Immature natural killer cell (primary cell): Measurements from ENCODE around the gene SLC16A7. TPM values are rescaled to one million over a fixed set of nuclear protein-coding genes. Genes with fewer than 3 reads are reported as not detected.

Experiments
- DNase-seq, 3 donors: peaks; one replicate each; pipeline ENCODE4 v3.0.0; 2022; ENCODE audit warnings: mixed read lengths in 1 of 3
- H3K27ac Mint-ChIP-seq, 6 donors: one replicate each; pipeline ENCODE4 v1.8.0; 2020; ENCODE audit warnings: mixed read lengths in 6 of 6, mild to moderate bottlenecking in 5 of 6, inconsistent platforms in 4 of 6, moderate library complexity in 3 of 6
- H3K27me3 Mint-ChIP-seq, 3 donors: one replicate each; pipeline ENCODE4 v1.8.0; 2020 to 2021; ENCODE audit warnings: low read depth in 3 of 3, mild to moderate bottlenecking in 3 of 3, mixed read lengths in 3 of 3, moderate library complexity in 3 of 3, inconsistent platforms in 1 of 3
- H3K36me3 Mint-ChIP-seq, 3 donors: one replicate each; pipeline ENCODE4 v1.8.0; 2020; ENCODE audit warnings: mixed read lengths in 3 of 3, inconsistent platforms in 2 of 3, mild to moderate bottlenecking in 2 of 3
- H3K4me1 Mint-ChIP-seq, 2 donors: one replicate each; pipeline ENCODE4 v1.8.0; 2020; ENCODE audit warnings: inconsistent platforms in 2 of 2, mild to moderate bottlenecking in 2 of 2, mixed read lengths in 2 of 2, moderate library complexity in 1 of 2
- H3K4me3 Mint-ChIP-seq, 5 donors: one replicate each; pipeline ENCODE4 v1.8.0; 2020; ENCODE audit warnings: mild to moderate bottlenecking in 5 of 5, mixed read lengths in 5 of 5, inconsistent platforms in 3 of 5, moderate library complexity in 3 of 5
- H3K9me3 Mint-ChIP-seq, 6 donors: one replicate each; pipeline ENCODE4 v1.8.0; 2020; ENCODE audit warnings: mild to moderate bottlenecking in 6 of 6, mixed read lengths in 6 of 6, inconsistent platforms in 4 of 6, moderate library complexity in 3 of 6
- polyA plus RNA-seq, 3 donors: library from polyadenylated mRNA; unstranded; fragments of 300-500 nt; fragmentation: Illumina TruSeq; gene quantifications; one replicate each; pipeline ENCODE4 v1.2.3, GENCODE V29; 2021

SLC16A7 gene
- polyA plus RNA-seq, 3 donors from 2014 or later, result 16.1 to 24.3 (median 18.3) TPM

DNA sequence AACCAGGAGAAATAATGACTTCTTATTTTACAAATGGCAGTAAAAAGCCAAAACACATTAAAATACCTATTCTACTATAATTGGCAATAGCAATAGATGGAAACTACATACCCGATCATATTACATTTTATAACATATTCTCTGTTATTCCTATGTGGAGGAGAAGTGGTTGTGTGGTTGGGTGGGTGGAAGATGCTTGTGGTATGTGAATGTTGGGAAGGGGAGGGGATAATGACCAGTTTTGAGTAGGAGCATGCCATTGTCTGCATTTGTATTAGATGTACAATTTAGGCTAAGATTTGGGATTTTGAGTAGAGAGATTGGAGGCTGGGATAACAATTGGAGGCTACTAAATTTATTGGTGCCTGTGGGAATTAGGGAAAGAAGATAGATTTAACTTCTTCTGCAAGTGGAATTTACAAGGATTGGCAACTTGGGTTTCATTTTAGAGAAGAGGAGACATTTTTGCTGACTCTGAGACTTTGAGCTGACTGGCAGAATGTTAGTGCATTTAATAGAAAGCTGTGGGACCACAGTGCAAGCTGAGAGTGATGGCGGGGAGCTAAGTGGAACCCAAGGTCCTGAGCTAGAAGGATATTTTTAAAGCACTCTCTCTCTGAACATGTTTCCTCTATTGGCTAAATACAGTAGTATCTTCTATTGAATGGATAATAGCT is 65.2 kb downstream of the SLC16A7 start:
- H3K27ac Mint-ChIP-seq, result no peak overlapping the region

DNA sequence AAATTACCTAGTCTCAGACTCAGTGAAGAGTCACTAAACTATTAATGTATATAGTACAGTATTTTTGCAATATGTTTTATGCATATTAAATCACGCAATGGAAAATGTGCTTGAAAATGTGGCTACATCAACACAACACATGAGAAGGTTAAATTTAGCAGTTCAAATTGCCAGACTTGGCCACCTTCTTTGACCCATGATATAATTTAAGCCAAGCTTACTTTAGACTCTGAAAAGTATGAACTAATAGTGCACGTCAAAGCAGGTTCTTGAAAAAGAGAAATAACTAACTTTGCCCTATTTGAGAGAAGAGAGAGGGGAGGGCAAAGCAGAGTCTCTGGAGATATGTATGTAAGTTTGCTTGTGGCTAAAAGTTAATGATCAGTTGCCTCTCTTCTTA is 68.7 kb downstream of the SLC16A7 start:
- no peak overlapping the region for H3K27ac Mint-ChIP-seq
- peaks cover 5 to 9% (median 6%) of the 10 kb centered on the region in 3 donors for H3K36me3 Mint-ChIP-seq
- no peak overlapping the region for H3K4me3 Mint-ChIP-seq
- peaks cover 9 to 62% of the 10 kb centered on the region in 2 donors for H3K4me1 Mint-ChIP-seq
- peaks cover 0 to 4% (median 2%) of the 10 kb centered on the region in 3 donors for H3K27me3 Mint-ChIP-seq
- H3K9me3 Mint-ChIP-seq, result no peaks in the 10 kb centered on the region
- no peak for DNase-seq

More for the DNA sequence above, 65.2 kb downstream of the SLC16A7 start:
- Mint-ChIP-seq H3K27me3 (peaks cover 0 to 2% (median 0%) of the 10 kb centered on the region in 3 donors), H3K4me3 (no peak overlapping the region), H3K9me3 (no peaks in the 10 kb centered on the region), H3K36me3 (peaks cover 0 to 4% (median 0%) of the 10 kb centered on the region in 3 donors), H3K4me1 (peaks cover 9 to 62% of the 10 kb centered on the region in 2 donors)
- no peak for DNase-seq

DNA sequence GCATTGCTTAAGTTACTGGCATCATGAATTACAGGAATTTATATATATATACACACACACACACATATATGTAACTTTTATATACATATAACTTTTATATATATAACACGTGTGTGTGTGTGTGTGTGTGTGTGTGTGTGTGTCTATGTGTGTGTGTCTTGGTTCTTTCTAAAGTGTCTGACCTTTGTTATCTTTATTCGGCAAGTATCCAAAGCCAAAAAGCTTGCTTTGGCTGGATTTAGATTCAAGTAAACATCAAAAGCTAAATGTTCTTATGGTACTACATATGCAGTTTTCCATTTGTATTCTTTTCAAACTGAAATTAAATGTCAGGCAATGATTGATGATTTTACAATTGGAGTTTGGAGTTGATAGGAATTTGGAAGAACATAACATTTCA is 69.9 kb downstream of the SLC16A7 start:
- Mint-ChIP-seq H3K27ac (no peak overlapping the region), H3K4me3 (no peak overlapping the region), H3K36me3 (peaks cover 5 to 9% (median 6%) of the 10 kb centered on the region in 3 donors), H3K4me1 (peaks cover 9 to 65% of the 10 kb centered on the region in 2 donors), H3K9me3 (no peaks in the 10 kb centered on the region), H3K27me3 (peaks cover 0 to 4% (median 2%) of the 10 kb centered on the region in 3 donors)
- DNase-seq, result no peak

DNA sequence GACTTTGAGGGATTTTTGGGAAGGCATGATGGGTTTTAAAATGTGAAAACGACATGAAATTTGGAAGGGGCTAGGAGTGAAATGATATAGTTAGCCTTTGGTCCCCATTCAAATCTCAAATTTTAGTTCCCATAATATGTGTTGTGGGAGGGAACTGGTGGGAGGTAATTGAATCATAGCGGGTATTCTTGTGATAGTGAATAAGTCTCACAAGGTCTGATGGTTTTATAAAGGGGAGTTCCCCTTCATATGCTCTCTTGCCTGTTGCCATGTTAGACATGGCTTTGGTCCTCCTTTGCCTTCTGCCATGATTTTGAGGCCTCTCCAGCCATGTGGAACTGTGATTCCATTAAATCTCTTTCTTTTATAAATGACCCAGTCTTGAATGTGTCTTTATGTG is 72.8 kb downstream of the SLC16A7 start:
- Mint-ChIP-seq H3K27ac (no peak overlapping the region), H3K27me3 (peaks cover 0 to 4% (median 2%) of the 10 kb centered on the region in 3 donors), H3K4me3 (no peak overlapping the region), H3K9me3 (no peaks in the 10 kb centered on the region), H3K36me3 (peaks cover 5 to 9% (median 6%) of the 10 kb centered on the region in 3 donors), H3K4me1 (peaks cover 2 to 52% of the 10 kb centered on the region in 2 donors)
- DNase-seq, result no peak

DNA sequence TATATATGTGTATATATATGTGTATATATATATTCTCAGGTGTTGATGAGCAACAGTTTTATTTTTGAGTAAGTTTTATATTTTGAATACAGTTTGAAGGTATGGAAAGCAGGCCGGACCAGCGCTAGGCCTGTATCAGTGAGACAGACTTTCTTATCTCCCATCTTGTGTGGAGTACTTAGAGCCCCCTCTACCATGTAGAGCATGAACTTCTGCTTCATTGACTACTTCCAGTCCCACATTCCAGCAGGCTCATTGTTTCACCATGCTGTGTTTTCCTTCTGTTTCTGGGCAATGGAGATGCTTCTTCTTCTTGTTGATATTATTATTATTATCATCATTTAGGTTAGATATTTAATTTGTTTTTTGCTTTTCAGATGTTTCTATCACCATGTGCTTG is 76.4 kb downstream of the SLC16A7 start:
- no peaks in the 10 kb centered on the region for H3K9me3 Mint-ChIP-seq
- peaks cover 11 to 32% of the 10 kb centered on the region in 2 donors for H3K4me1 Mint-ChIP-seq
- no peak overlapping the region for H3K4me3 Mint-ChIP-seq
- no peak for DNase-seq
- no peaks in the 10 kb centered on the region for H3K27me3 Mint-ChIP-seq
- peaks cover 0 to 9% (median 8%) of the 10 kb centered on the region in 3 donors for H3K36me3 Mint-ChIP-seq
- H3K27ac Mint-ChIP-seq, result no peak overlapping the region

DNA sequence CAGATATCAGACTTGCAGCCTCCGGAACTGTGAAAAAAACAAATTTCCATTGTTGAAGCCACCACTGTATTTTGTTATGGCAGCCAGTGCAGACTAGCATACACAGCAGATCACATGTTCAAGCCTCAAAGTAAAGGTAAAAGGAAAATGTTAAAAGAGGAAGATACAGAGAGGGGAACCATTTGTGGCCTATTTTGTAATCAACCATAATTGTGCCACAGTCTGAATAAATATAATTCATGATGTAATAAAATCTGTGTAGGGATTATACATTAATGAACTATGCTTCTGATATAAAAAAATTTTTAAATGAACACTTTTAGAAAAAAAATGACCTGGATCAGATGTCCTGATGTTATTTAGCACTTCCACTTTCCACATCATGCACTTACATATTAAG is 79.6 kb downstream of the SLC16A7 start:
- Mint-ChIP-seq H3K36me3 (peaks cover 0 to 16% (median 13%) of the 10 kb centered on the region in 3 donors), H3K4me3 (no peak overlapping the region)

DNA sequence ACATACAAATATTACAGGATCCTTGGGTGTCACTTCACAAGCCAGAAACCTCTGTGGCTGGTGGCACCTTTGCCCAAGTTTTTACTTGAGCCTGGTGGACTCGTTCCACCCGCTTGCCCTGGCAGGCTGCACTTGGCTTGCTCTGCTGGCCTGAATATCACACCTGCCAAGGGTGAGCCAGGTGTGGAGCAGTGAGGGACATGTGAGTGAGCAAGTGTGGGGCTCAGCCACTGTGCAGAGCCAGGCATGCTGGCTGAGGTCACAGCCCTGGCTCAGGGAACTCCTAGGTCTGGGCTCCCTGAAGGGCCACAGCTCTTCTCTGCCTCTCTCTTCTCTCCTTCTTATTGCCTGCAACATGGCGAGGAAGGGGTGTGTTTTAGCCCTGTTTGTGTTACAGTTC is 82.0 kb downstream of the SLC16A7 start:
- DNase-seq, result no peak
- Mint-ChIP-seq H3K4me3 (no peak overlapping the region), H3K36me3 (peaks cover 0 to 16% (median 13%) of the 10 kb centered on the region in 3 donors), H3K4me1 (peaks cover 23 to 48% of the 10 kb centered on the region in 2 donors), H3K27ac (no peak overlapping the region), H3K27me3 (no peaks in the 10 kb centered on the region), H3K9me3 (no peaks in the 10 kb centered on the region)

More for the DNA sequence above, 79.6 kb downstream of the SLC16A7 start:
- Mint-ChIP-seq H3K9me3 (no peaks in the 10 kb centered on the region), H3K4me1 (peaks cover 18 to 39% of the 10 kb centered on the region in 2 donors), H3K27ac (no peak overlapping the region), H3K27me3 (no peaks in the 10 kb centered on the region)
- no peak for DNase-seq

DNA sequence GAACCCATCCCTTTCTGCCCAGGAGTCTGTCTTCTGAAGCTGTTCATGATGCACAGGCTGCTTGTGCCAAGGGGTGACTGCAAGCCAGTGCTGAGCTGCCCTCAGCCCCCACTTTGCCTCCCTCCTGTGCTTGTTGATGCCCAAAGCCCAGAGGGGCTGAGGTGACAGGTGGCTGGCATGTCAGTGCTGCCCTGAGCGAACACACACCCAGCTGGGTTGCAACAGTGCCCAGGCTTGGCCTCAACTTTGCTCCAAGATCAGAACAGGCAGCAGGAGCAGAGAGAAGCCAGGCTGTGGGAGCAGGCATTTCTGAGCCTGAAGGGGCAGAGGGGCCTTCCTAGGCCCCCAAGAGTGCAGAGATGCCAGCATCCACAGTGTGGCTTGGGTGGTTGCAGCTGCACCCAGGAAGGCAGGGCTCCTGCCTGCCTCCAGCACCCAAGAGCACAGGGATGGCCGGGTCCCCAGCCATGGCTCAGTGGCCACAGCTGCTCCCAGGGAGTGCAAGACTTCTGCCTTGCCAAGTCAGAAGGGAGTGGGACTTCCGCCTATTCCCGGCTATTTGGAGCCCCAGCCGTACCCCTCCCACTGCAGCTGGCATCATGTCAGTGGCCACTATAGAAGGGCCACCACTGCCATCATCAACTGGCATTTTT is 83.1 kb downstream of the SLC16A7 start:
- DNase-seq, result no peak
- Mint-ChIP-seq H3K27me3 (no peaks in the 10 kb centered on the region), H3K4me1 (peaks cover 26 to 58% of the 10 kb centered on the region in 2 donors), H3K4me3 (no peak overlapping the region), H3K27ac (peak overlapping the region in 2 of 6 donors; percentile 11 to 12), H3K9me3 (no peaks in the 10 kb centered on the region), H3K36me3 (peaks cover 0 to 16% (median 13%) of the 10 kb centered on the region in 3 donors)

DNA sequence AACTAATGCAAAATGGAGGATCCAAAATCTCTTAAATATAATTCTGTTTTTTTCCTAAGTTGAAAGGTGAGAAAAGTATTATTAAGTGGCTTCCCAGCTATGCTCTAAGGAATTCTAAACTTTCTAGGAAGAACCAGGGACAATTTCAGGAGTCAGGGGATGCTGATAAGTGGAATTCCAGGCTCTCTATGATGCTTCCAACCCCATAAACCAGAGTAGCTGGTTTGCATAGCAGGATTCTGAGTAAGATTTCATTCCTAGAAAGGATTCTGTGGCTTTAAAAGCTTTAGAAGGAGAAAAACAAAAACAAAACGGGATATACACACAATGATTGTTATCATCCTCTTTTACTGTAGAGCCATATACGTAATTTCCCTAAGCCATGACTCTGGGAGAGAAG is 93.9 kb downstream of the SLC16A7 start:
- Mint-ChIP-seq H3K4me1 (peaks cover 4% of the 10 kb centered on the region in 2 donors), H3K27ac (no peak overlapping the region), H3K4me3 (no peak overlapping the region), H3K27me3 (no peaks in the 10 kb centered on the region), H3K36me3 (peaks cover 3 to 7% (median 4%) of the 10 kb centered on the region in 3 donors), H3K9me3 (no peaks in the 10 kb centered on the region)
- no peak for DNase-seq

DNA sequence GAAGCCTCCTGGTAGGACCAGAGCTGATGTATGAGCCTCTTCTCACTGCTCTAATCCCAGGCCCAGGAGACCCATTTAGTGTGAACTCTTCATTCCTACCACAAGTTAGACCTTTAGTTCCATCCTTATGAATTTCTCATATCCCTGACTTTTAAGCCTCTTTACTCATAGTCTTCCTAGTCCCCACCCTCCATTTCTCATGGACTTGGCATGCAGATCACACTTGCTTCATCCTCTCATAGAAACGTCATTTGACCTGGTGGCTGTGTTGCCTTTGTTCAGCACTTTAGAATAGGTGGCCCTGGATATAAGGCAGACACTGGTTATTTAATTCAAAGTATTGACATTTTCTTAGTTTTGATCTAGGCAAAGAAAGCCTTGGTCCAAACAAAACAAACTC is 99.5 kb downstream of the SLC16A7 start:
- no peaks in the 10 kb centered on the region for H3K27me3 Mint-ChIP-seq
- no peak overlapping the region for H3K4me3 Mint-ChIP-seq
- no peak overlapping the region for H3K27ac Mint-ChIP-seq
- no peaks in the 10 kb centered on the region for H3K9me3 Mint-ChIP-seq
- no peak for DNase-seq
- peaks cover 7 to 10% of the 10 kb centered on the region in 2 donors for H3K4me1 Mint-ChIP-seq
- H3K36me3 Mint-ChIP-seq, result peaks cover 3 to 7% (median 4%) of the 10 kb centered on the region in 3 donors

DNA sequence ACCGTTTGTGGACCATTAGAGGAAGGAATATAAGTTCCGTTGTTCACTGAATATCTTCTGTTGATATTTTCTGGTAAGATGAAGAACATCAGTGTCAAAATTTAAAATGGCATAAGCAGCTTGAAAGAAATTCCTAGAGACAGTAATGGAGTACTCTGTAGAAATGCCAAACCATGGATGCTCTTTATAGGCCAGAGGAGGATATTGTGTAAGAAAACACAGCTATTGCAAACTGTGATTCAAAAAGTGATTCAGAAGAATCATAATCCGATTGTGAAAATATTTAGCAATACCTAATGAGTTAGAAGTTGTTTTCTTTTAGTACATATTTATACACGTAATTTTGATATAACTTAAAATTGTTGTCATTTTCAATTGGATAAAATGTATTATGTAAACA is 102.8 kb downstream of the SLC16A7 start:
- H3K27ac Mint-ChIP-seq, result no peak overlapping the region
- no peak overlapping the region for H3K4me3 Mint-ChIP-seq
- DNase-seq, result no peak
- H3K27me3 Mint-ChIP-seq, result no peaks in the 10 kb centered on the region
- H3K36me3 Mint-ChIP-seq, result no peaks in the 10 kb centered on the region
- H3K4me1 Mint-ChIP-seq, result peaks cover 5 to 6% of the 10 kb centered on the region in 2 donors
- H3K9me3 Mint-ChIP-seq, result no peaks in the 10 kb centered on the region

DNA sequence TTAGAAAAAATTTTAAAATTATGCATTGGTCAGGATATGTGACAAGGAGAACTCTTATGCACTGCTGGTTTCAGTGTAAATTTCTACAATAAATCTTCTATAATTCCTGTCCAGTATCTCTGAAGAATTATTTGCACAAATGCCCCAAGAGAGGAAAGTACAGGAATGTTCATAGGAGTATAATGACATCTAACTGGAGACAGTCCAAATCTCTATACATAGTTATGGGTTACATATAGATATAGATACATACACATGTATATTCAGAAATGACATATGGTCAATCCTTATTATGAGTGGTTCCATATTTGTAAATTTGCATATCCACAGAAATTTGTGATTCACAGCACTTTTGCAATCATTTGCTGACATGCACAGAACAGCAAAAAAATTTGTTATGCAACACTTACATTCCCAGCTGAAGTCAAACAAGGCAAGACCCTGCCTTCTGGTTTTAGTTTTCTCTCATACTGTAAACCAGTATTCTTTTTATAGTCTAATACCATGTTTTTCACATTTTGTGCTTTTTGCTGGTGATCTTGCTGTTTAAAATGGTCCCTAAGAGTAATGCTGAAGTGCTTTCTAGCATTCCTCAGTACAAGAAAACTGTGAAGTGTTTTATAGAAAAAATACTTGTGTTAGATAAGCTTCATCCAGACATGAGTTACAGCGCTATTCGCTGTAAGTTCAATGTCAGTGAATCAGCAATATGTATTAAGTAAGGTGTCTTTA is 103.8 kb downstream of the SLC16A7 start:
- no peaks in the 10 kb centered on the region for H3K27me3 Mint-ChIP-seq
- no peaks in the 10 kb centered on the region for H3K9me3 Mint-ChIP-seq
- peaks cover 5 to 6% of the 10 kb centered on the region in 2 donors for H3K4me1 Mint-ChIP-seq
- no peak for DNase-seq
- H3K4me3 Mint-ChIP-seq, result no peak overlapping the region
- no peaks in the 10 kb centered on the region for H3K36me3 Mint-ChIP-seq
- H3K27ac Mint-ChIP-seq, result no peak overlapping the region

DNA sequence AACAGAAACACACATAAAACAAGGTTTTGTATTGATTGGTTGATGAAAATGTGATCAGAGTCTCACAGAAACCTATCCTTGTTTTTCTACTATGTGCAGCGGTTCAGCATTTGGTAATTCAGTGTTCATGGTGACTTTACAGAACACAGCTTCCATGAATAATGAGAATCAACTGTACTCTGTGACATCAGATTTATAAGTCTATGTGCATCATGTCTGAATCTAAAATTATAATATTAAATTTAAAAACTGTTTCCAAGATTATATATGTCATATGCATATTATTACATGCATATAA is 104.3 kb downstream of the SLC16A7 start:
- Mint-ChIP-seq H3K4me1 (peaks cover 5 to 6% of the 10 kb centered on the region in 2 donors), H3K9me3 (no peaks in the 10 kb centered on the region), H3K4me3 (no peak overlapping the region), H3K27me3 (no peaks in the 10 kb centered on the region), H3K27ac (no peak overlapping the region), H3K36me3 (no peaks in the 10 kb centered on the region)
- no peak for DNase-seq

DNA sequence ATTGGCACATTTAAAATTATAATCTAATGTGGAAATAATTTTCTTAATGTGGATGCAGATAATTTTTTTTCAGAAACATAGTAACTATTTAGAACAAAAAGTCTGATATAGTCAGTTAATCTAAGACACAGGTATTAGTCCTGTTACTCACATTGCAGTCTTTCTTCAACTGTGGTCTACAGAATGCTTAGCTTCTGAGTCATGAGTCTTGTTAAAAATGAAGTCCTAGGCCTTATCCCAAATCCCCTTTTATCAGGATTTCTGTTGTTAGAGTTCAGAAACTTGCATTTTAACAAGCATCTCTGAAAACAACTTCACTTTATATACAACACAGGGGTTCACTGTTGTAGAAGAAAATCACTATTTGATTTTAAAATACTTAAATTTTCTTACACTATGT is 112.2 kb downstream of the SLC16A7 start:
- Mint-ChIP-seq H3K36me3 (peaks cover 0 to 5% (median 2%) of the 10 kb centered on the region in 3 donors), H3K9me3 (no peaks in the 10 kb centered on the region), H3K4me1 (peaks cover 5 to 14% of the 10 kb centered on the region in 2 donors), H3K27me3 (no peaks in the 10 kb centered on the region), H3K27ac (no peak overlapping the region), H3K4me3 (no peak overlapping the region)
- DNase-seq, result no peak
